HUDEP-2 (cell line): Measurements from ENCODE around the gene IFITM10.
A peak's percentile ranks its signal among the peaks of the same experiment; 100 is the strongest.

ENCODE experiments used
- DNase-seq, 76 experiments: peaks; one replicate each; lab custom pipeline; 2025; ENCODE audit not compliant: unreplicated experiment in 76 of 76; lab: John Stamatoyannopoulos, UW

The IFITM10 gene

DNA sequence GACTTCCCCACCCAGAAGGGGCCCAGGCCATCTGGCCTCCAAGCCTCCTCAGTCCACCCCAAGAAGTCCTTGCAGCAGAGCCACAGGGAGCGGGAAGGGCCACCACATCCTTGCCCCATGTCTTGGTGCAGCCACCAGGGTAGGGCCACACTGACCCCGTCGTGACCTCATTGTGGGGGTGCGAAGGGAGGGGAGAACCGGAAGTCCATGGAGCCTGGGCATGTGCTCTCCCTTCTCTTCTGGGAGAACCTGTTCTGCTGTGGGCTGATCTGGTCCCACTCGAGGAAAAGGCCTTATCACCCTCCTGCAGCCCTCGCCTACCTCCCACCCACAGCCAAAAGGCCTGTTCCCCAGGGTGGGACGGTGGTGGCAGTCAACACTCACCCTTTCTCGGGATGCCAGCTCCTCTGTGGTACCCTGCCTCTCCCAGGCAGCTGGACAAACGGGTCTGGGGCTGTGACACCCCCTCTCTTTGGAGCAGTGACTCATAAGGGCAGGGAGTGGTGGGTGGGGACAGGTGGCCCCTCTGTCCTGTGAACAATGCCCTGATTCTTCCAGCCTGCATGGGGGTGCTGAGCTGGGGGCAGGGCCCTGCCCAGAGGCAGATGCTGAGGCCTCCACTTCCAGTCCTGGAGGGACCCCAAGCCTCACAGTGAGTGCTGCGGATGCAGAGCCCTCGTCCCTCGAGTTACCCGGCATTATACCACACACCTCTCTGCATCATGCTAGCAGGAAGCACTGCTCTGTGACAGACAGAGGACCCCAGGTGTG, 27.9 kb upstream of the IFITM10 start:
- no peak for DNase-seq

DNA sequence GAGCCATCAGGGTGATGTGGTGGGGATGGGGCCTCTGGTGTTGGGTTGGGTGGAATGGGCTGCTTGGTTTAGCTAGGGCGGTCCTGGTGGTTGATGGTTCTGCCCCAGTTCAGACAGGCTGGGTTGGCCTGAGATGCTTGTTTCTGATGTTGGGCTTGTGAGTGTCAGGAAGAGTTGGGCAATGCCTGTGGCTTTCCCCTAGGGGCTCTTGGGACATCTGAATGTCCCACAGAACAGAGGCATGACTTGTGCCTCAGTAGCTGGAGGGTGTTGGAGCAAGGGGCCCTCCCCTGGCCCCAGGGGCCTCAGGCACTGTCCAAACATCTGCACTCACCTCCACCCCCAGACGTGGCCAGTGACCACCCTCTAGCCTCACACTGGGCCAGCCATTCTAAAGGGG, 27.3 kb upstream of the IFITM10 start:
- DNase-seq, result no peak

DNA sequence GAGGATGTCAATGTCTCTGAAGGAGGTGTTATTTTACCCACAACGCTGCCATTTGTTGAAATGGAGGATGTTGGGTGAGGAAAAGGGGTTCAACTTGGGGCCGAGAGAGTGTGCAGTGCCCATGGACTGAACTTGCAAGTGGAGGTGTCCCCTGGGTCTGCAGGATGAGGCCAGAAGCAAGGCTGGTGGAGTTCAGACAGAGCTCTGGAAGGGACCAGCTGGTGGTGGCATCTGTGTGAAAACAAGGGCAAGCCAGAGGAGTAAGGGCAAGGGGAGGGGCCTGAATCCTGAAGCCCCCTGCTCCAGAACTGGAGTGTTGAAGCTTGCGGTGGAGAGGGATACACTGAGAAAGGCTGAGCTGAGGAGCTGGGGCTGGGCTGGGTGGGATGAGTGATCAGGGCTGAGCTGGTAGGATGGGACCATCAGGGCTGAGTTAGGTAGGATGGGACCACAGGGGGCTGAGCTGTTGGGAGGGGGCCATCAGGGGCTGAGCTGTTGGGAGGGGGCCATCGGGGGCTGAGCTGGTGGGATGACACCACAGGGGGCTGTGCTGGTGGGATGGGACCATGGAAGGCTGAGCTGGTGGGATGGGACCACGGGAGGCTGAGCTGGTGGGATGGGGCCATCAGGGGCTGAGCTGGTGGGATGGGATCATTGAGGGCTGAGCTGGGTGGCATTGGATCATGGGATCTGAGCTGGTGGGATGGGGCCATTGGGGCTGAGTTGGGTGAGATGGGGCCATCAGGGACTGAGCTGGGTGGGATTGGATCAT, 26.7 kb upstream of the IFITM10 start:
- DNase-seq, result no peak

DNA sequence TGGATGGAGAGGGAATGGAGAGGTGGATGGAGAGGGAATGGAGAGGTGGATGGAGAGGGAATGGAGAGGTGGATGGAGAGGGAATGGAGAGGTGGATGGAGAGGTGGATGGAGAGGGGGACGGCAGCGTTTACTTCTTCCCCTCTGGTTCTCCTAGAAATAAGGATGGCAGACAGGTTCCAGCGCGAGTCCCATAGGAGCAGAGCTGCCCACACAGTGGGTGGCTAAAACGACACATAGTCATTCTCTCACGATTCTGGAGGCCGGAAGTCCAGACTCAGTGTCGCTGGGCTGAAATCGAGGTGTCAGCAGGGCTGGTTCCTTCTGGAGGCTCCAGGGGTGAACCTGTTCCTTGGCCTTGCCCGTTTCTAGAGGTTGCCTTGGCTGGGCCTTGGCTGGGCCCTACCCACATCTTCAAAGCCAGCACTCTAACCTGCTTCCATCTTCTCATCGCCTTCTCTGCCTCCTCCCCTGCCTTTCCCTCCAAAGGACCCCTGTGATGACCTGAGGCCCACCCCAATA, 26.0 kb upstream of the IFITM10 start:
- no peak for DNase-seq

DNA sequence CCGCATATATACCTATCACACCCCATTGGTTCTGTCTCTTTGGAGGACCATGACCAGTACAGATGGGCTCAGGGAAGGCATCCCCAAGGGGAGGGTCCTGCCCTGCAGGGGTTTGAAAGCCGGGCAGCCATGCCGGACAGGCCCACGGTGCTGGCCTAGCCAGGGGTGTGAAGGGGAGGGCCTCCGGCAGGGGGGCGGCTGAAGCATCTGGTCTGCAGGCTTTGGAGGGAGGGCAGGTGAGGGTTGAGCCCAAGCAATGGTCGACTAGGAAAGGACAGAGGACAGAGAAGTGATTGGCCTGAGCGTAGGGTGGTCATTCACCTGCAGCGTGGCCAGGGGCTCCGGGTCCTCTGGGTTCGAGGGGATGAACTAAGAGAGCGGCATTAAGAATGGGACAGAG, 24.5 kb upstream of the IFITM10 start:
- no peak for DNase-seq

DNA sequence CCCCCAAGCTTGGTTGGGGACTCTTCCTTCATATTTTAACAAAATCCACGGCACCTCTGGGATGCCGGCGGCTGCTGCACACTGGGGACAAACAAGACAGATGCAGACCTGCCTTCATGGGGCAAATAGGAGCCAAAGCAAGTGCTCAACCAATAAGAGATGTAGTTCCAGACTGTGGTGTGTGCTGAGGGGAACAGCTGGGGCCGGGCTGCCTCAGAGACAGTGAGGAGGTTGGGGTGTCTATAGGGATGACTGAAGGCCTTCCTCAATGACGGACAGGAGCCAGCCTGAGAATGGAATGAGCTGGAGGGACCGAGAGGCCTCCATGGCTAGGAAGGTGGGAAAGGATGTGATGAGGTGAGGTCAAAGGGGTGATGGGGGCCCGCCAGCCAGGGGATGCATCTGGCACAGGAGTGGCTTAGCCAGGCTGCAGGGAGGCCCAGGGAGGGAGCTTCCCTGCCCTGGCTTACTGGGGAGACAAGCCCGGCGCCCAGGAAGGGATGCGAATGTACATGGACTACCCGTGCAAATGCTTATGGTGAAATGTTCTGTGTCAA, 23.7 kb upstream of the IFITM10 start:
- DNase-seq, result no peak

DNA sequence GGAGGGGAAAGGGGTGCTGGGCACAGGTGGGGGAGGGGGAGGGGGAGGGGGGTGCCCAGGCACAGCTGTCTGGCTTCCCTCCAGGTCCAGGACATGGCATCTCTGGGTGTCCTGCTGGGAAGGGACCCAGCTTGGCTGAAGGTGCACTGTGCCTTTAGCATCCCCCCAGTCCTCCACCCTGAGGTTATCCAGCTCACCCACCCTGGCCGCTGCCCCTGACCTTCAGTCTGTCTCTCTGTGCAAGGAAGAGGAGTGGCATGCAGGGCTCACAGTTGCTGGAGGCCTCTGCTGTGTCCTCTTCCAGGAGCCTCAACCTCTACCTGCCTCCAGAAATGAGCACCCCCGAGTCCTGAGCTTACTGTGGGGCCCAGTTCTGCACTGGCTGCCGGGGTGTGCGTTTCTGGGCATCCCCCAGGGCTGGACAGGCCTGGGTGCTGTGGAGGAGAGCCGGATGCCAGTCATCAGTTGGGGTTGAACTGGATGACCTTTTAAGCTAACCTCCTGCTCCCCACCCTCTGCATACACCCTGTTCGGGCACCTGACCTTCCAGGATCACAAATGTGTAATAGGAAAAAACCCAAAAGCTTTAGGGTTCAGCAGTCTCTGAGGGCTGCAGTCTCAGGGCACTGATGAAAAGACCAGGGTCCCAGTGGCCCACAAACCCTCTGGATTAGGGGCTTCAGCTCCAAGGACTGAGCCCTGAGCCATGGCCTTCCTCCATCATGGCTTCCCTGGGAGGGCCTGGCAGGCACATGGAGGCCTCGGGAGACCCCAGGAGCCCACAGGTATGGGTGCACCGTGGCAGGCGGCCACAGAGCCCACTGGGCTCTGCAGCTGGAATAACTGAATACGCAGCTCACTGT, 23.0 kb upstream of the IFITM10 start:
- DNase-seq, result no peak

DNA sequence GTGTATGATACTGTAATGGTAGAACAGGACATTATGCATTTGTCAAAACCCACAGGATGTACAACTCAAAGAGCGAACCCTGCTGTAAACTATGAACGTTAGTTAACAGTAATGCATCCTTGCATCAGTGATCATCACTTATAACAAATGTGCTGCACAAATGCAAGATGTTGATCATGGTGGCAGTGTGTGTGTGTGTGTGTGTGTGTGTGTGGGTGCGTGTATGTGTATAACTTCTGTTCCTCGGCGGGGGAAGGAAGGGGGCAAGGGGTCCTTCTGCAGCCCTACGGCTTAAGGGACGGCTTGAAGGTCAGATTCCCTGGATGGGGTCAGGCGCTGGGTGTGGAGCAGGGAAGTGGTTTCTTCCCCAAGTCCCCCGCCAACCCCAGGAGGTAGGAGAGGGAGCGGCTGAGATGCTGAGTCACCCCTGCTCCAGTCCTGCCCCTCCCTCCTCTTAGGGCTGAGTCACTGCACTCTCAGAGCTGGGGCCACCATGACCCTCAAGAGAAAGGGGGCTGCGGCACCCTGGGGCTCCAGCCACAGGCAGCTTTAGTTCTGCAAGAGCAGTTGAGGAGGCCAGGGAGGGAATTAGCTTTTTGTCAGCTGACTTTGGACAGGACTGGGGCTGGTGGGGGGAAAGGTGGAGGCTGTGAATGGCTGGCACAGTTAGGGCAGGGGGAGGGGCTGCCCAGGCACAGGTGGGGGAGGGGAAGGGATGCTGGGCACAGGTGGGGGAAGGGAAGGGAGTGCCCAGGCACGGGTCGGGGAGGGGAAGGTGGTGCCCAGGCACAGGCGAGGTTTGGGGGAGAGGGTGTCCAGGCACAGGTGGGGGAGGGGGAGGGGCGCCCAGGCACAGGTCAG, 22.1 kb upstream of the IFITM10 start:
- DNase-seq, result peak in 62 of 76 experiments; percentile 12 to 80 (median 51)

DNA sequence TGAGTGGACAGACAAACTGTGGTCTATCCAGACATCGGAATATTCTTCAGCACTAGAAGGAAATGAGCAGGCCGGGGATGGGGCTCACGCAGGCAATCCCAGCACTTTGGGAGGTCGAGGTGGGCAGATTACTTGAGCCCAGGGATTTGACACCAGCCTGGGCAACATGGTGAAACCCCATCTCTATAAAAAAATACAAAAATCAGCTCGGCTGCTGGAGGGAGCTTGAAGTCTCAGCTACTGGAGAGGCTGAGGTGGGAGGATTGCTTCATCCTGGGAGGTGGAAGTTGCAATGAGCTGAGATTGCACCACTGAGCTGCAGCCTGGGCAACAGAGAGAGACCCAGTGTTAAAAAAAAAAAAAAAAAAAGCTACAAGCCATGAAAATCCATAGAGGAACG, 21.3 kb upstream of the IFITM10 start:
- DNase-seq, result no peak

DNA sequence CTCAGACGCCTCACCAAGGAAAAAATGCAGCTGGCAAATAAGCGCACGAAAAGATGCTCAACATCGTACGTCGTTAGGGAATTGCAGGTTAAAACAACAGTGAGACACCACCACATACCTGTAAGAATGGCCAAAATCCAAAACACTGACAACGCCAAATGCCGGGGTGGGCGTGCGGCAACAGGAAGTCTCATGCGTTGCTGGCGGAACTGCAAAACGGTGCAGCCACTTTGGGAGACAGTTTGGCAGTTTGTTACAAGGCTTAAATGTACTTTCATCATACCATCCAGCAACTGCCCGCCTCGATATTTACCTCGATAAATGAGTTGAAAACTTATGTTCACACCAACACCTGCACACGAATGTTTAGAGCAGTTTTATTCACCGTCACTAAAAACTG, 20.9 kb upstream of the IFITM10 start:
- DNase-seq, result no peak

DNA sequence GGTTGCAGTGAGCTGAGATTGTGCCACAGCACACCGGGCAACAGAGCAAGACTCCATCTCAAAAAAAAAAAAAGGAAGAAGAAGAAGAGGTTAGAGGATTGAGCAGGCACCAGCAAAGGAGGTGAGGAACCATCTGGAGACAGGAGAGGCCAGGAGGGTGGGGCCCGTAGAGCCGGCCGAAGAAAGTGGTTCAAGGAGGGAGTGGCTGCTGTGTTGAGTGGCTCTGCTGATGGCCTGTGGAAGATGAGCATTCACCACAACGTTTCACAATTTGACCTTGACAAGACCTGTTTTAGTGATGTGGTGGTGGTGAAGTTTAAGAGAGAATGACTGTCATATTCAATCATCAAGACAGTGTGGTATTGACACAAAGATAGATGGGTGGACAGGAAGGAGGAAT, 20.1 kb upstream of the IFITM10 start:
- DNase-seq, result no peak

DNA sequence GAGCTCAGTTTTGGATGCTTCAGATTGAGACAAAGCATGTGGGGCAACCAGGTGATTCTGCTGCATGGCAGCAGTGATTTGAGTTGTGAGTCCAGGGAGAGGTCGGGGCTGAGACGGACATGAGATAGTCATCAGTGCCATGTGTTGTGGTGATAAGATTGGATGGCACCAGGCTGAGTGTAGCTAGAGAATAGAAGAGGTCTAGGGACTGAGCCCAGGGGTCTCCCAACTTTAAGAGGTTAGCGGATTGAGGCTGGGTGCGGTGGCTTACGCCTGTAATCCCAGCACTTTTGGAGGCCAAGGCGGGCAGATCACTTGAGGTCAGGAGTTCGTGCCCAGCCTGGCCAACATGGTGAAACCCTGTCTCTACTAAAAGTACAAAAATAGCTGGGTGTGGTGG, 19.7 kb upstream of the IFITM10 start:
- no peak for DNase-seq

DNA sequence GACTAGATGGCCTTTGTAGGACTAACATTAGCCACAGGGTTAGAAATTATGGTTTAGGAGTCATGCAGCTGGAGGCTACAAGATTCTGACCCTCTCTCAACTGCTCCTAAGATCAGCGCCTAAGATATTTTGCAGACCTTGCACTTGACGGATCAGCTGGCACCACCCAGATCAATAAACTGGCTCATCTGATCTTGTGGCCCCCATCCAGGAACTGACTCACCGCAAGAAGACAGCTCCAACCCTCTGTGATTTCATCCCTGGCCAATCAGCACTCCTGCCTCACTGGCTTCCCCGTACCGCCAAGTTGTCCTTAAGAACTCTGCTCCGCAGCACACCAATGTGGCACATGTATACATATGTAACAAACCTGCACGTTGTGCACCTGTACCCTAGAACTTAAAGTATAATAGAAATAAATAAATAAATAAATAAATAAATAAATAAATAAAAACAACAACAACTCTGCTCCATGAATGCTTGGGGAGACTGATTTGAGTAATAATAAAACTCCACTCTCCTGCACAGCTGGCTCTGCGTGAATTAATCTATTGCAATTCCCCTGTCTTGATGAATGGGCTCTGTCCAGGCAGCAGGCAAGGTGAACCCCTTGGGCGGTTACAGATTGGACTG, 19.0 kb upstream of the IFITM10 start:
- DNase-seq, result peak in 31 of 76 experiments; percentile 5 to 47 (median 22)

DNA sequence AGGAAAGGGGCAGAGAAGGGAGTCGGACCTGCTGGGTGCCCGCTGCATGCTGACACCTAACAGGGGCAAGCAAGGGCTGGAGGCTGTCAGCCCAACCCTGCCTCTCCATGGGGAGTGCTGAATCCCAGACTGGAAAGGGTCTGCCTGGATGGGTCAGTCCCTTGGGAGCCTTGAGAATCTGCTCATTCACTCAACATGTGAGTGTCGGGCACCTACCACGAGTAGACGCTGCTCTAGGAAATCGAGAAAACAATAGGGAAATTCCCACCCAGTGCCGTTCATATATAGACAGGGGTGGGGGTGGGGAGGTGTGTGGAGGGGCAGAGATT, 17.7 kb upstream of the IFITM10 start:
- no peak for DNase-seq

DNA sequence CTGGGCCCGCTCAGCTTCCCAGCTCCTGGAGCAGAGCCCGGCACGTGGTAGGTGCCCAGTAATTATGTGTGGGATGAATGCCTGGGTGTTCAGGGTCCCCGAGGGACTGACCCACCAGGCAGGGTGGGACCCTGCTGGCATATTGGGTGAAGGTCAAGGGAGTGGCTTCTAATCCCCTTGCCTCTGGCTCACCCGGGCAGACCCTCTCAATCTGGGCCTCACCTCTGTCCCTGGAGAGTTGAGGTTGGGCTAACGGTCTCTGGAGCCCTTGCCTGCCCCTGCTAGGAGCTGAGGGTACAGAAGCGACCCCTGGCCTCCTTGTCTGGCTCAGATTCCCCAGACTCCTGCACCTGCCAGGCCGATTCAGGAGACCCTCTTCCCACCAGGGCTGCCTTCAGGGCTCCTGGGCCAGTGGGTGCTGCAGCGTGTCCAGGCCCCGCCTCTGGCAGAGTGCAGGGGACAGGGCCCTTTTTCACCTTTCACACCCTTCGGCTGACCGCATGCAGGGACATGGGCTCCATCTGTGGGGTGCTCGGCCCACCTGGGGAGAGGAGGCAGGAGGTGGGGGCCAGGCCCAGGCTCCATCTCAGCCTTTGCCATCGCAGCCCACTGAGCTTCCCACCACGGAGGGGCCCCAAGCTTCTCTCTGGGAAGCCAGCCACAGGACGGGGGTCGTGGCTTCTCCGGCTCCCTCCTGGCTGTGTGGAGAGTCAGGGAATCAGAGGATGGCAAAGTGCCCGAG, 17.2 kb upstream of the IFITM10 start:
- no peak for DNase-seq

DNA sequence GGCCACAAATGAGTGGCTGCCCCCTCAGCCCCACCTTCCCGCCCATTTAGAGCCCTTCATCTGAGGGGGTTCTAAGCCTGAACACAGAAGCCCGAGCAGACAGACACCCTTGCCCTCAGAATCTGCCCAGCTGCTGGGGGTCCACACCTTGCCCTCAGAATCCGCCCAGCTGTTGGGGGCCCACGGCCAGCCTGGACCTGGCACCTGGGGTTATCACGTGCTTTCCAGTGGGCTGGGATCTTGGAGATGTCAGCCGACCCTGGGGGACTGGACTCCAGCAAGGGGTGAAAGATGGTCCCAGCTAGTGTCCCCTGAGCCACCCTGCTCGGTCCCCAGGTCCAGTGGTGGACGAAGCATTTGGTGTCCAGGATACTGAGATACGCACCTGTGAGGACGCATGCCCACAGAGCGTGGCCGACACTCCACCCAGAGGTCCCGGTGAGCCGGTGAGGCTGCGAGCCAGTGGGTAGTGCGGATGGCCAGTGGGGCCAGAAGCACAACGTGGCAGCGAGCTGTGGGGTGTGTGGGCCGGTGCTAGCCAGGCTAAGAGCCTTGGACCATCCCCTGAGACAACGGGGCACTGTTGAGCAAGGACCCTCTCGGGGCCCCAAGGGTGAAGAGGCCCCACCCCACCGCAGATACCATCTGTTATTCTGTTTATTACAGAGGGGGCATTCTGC, 16.5 kb upstream of the IFITM10 start:
- DNase-seq, result no peak

DNA sequence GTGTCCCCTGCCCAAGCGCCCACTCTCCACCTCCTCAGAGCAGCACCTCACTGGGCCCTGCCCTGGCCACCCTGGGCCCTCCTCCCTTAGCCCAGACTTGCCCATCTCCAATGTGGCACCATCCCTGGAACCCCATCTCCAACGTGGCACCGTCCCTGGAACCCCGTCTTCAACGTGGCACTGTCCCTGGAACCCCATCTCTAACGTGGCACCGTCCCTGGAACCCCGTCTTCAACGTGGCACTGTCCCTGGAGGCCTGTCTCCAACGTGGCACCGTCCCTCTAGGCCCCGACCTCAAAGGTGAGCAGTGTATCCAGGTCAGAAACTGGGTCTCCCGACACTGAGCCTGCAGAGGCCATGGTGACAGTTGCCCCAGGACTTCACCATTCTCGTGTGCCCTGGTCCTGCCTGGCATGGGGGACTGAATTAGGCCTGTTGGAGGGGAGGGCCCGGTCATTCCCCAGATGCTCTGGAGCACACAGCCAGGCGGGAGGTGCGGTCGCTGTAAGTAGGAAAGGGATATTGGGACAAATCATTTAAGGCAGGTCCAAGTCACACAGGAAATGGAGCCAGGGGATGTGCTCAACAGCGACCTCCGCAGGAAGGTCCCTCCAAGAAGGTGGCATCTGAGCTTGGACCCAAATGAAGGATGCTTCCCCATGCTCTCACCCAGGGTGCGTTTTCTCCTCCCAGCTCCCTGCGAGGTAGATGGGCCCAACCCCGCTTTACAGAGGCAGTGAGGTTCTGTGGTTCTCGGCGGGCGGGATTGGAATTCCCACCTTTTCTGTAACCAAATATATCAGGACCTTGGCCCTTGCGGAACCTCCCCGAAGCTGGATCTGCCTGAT, 15.7 kb upstream of the IFITM10 start:
- peak in 5 of 76 experiments; percentile 3 to 24 (median 11) for DNase-seq
